SK-N-SH (cell line): Measurements from ENCODE around the gene NOP53. TPM values are rescaled to one million over a fixed set of nuclear protein-coding genes. Genes with fewer than 3 reads are reported as not detected.

Experiments
- CTCF ChIA-PET: fragments of 300-600, 350-600 bp; formaldehyde crosslinking; extraction: SDS; loops from one replicate; lab custom pipeline; 2021; lab: Yijun Ruan, JAX
- POLR2A ChIA-PET: fragments of 350-600 bp; sonication (Branson Sonifier 250); formaldehyde crosslinking; extraction: SDS; loops from one replicate; lab custom pipeline; 2020; ENCODE audit warnings: antibody characterized with exemption, inconsistent platforms; lab: Yijun Ruan, JAX
- DNase-seq: peaks from one replicate; pipeline ENCODE4 v3.0.0; 2012
- H2AFZ ChIP-seq: fragments of 200-600 bp; sonication (generic); 2 replicates; pipeline ENCODE4 v1.8.1; 2016; ENCODE audit warnings: antibody characterized with exemption, mild to moderate bottlenecking, low read depth
- H3F3A ChIP-seq: fragments of 200-600 bp; sonication (generic); replicated peaks from 2 replicates; pipeline ENCODE3; 2016; ENCODE audit warnings: antibody characterized with exemption, mild to moderate bottlenecking; ENCODE audit not compliant: insufficient read depth
- H3K27ac ChIP-seq, 2 experiments: fragments of 200-500 bp in 1 of 2; fragments of 200-600 bp in 1 of 2; sonication (Bioruptor generic) in 1 of 2; sonication (generic), shearing (Covaris generic) in 1 of 2; 2 replicates each; pipeline versions ENCODE4 v1.5.1 to v1.6.1; 2014 to 2016; ENCODE audit warnings: low read depth in 2 of 2, inconsistent platforms in 1 of 2, low read length in 1 of 2, mild to moderate bottlenecking in 1 of 2, mixed read lengths in 1 of 2
- H3K27me3 ChIP-seq: fragments of 200-600 bp; sonication (generic), shearing (Covaris generic); 2 replicates; pipeline ENCODE4 v1.6.1; 2016; ENCODE audit warnings: mixed run types; ENCODE audit not compliant: insufficient read depth
- H3K36me3 ChIP-seq, 2 experiments: fragments of 200-500 bp in 1 of 2; fragments of 200-600 bp in 1 of 2; sonication (Bioruptor generic) in 1 of 2; sonication (generic) in 1 of 2; replicated peaks in 1 of 2; 2 replicates each; pipeline versions ENCODE3 to v1.5.1; 2014 to 2016; ENCODE audit warnings: low read length in 1 of 2, mild to moderate bottlenecking in 1 of 2; ENCODE audit not compliant: insufficient read depth in 2 of 2, control insufficient read depth in 1 of 2
- H3K4me1 ChIP-seq, 2 experiments: fragments of 200-500 bp in 1 of 2; fragments of 200-600 bp in 1 of 2; sonication (Bioruptor generic) in 1 of 2; sonication (generic), shearing (Covaris generic) in 1 of 2; 2 replicates each; pipeline versions ENCODE4 v1.5.1 to v1.6.1; 2014 to 2016; ENCODE audit warnings: low read depth in 1 of 2, low read length in 1 of 2, mixed run types in 1 of 2; ENCODE audit not compliant: insufficient read depth in 2 of 2, control insufficient read depth in 1 of 2
- H3K4me2 ChIP-seq: fragments of 200-600 bp; sonication (generic), shearing (Covaris generic); 2 replicates; pipeline ENCODE4 v1.6.1; 2017; ENCODE audit warnings: mixed run types
- H3K4me3 ChIP-seq, 2 experiments: fragments of 200-500 bp in 1 of 2; fragments of 200-600 bp in 1 of 2; sonication (Bioruptor generic) in 1 of 2; sonication (generic), shearing (Covaris generic) in 1 of 2; 2 replicates each; pipeline versions ENCODE4 v1.5.1 to v1.8.1; 2014 to 2016; ENCODE audit warnings: low read depth in 2 of 2, inconsistent platforms in 1 of 2, low read length in 1 of 2, mild to moderate bottlenecking in 1 of 2, mixed read lengths in 1 of 2, moderate library complexity in 1 of 2
- H3K79me2 ChIP-seq: fragments of 200-600 bp; sonication (generic); 2 replicates; pipeline ENCODE4 v1.8.1; 2017; ENCODE audit warnings: mild to moderate bottlenecking; ENCODE audit not compliant: insufficient read depth
- H3K9ac ChIP-seq: fragments of 200-600 bp; sonication (generic); 2 replicates; pipeline ENCODE4 v1.6.1; 2017; ENCODE audit warnings: mixed run types
- H3K9me2 ChIP-seq: fragments of 200-600 bp; sonication (generic); 2 replicates; pipeline ENCODE4 v1.6.1; 2017; ENCODE audit warnings: mixed run types
- H3K9me3 ChIP-seq: fragments of 200-600 bp; sonication (generic); 2 replicates; pipeline ENCODE4 v1.6.1; 2017; ENCODE audit warnings: mixed run types, mild to moderate bottlenecking, moderate library complexity
- H4K20me1 ChIP-seq: fragments of 200-600 bp; sonication (generic); 2 replicates; pipeline ENCODE4 v1.6.1; 2017; ENCODE audit warnings: mild to moderate bottlenecking, mixed run types; ENCODE audit not compliant: insufficient read depth
- CHD2 ChIP-seq: fragments of 150-350 bp; IDR thresholded peaks from 2 replicates; pipeline ENCODE4 v1.6.1; 2018; ENCODE audit warnings: low read length; ENCODE audit not compliant: partially characterized antibody
- CTCF ChIP-seq: fragments of 200-600 bp; sonication (generic); IDR thresholded peaks from 2 replicates; pipeline ENCODE4 v1.6.1; 2017; ENCODE audit warnings: antibody characterized with exemption, mild to moderate bottlenecking, moderate library complexity
- ELF1 ChIP-seq: IDR thresholded peaks from 2 replicates; pipeline ENCODE4 v1.4.0; 2012
- EP300 ChIP-seq, 2 experiments: IDR thresholded peaks; 2 replicates each; pipeline versions ENCODE4 v1.4.0 to v1.6.1; 2012; ENCODE audit warnings: borderline replicate concordance in 1 of 2, low read depth in 1 of 2, low read length in 1 of 2
- FOXJ3 ChIP-seq: sonication (generic); formaldehyde crosslinking; IDR thresholded peaks from 2 replicates; pipeline ENCODE4 v1.5.1; 2020; ENCODE audit warnings: mild to moderate bottlenecking, missing genetic modification reagents
- GATA2 ChIP-seq: sonication (generic); formaldehyde crosslinking; IDR thresholded peaks from 2 replicates; pipeline ENCODE4 v1.5.0; 2020; ENCODE audit warnings: mild to moderate bottlenecking, missing genetic modification reagents
- JUND ChIP-seq: IDR thresholded peaks from 2 replicates; pipeline ENCODE4 v1.4.0; 2012
- MEF2A ChIP-seq: IDR thresholded peaks from 2 replicates; pipeline ENCODE4 v1.4.0; 2012; ENCODE audit warnings: low read depth, borderline replicate concordance
- MXI1 ChIP-seq: IDR thresholded peaks from 2 replicates; pipeline ENCODE4 v1.6.1; 2012; ENCODE audit warnings: mild to moderate bottlenecking, low read depth, low read length, improper control_type of control experiment
- NFIC ChIP-seq: IDR thresholded peaks from 2 replicates; pipeline ENCODE4 v1.4.0; 2012; ENCODE audit warnings: borderline replicate concordance
- POLR2AphosphoS5 ChIP-seq: IDR thresholded peaks from 2 replicates; pipeline ENCODE4 v1.6.1; 2012; ENCODE audit warnings: low read depth, low read length
- RCOR1 ChIP-seq: fragments of 150-350 bp; IDR thresholded peaks from 2 replicates; pipeline ENCODE4 v1.6.1; 2017; ENCODE audit warnings: antibody characterized with exemption, low read length
- REST ChIP-seq: IDR thresholded peaks from 2 replicates; pipeline ENCODE4 v1.6.1; 2012; ENCODE audit warnings: mild to moderate bottlenecking, low read depth, low read length, moderate library complexity
- RFX5 ChIP-seq: IDR thresholded peaks from 2 replicates; pipeline ENCODE4 v1.6.1; 2012; ENCODE audit warnings: mild to moderate bottlenecking, improper control_type of control experiment, low read length
- RXRA ChIP-seq: IDR thresholded peaks from 2 replicates; pipeline ENCODE4 v1.4.0; 2012; ENCODE audit warnings: low read depth, mild to moderate bottlenecking, borderline replicate concordance
- SMC3 ChIP-seq: IDR thresholded peaks from 2 replicates; pipeline ENCODE4 v1.6.1; 2012; ENCODE audit warnings: low read depth, low read length, improper control_type of control experiment
- TAF1 ChIP-seq: IDR thresholded peaks from 2 replicates; pipeline ENCODE4 v1.6.1; 2012; ENCODE audit warnings: low read depth, mild to moderate bottlenecking, low read length, moderate library complexity, borderline replicate concordance
- USF1 ChIP-seq: IDR thresholded peaks from 2 replicates; pipeline ENCODE4 v1.4.0; 2012; ENCODE audit warnings: low read depth, borderline replicate concordance
- USF2 ChIP-seq: fragments of 150-350 bp; IDR thresholded peaks from 2 replicates; pipeline ENCODE4 v1.6.1; 2017; ENCODE audit warnings: antibody characterized with exemption, low read length, low read depth, borderline replicate concordance
- YY1 ChIP-seq: IDR thresholded peaks from 2 replicates; pipeline ENCODE4 v1.4.0; 2012; ENCODE audit warnings: low read depth, mild to moderate bottlenecking
- WGBS: methylation state at CpG from one replicate; pipeline ENCODE4 v1.1.6; 2017; ENCODE audit warnings: low lambda C conversion rate; 5-methylcytosine and 5-hydroxymethylcytosine counted together
- polyA plus RNA-seq, 3 experiments: library from polyadenylated mRNA; depleted of rRNA; stranded (reverse); fragments of >200 nt; gene quantifications; 2 replicates each; pipeline ENCODE4 v1.2.3, GENCODE V29; 2012

NOP53 gene
- polyA plus RNA-seq, 1 of the 3 experiments (the other 2 are of a cell fraction) = 275 TPM

GRCh38 chr19:47778954-47779351, 33.6 kb downstream of the NOP53 start:
- H3K9me2 ChIP-seq = no peaks in the 10 kb centered on the region
- peak overlapping the region; percentile 91 for H3K9ac ChIP-seq
- no peaks in the 10 kb centered on the region for H3K9me3 ChIP-seq
- peak; percentile 46 for TF ChIP-seq CHD2
- TF ChIP-seq RXRA = no peak
- TF ChIP-seq FOXJ3 (CRISPR knock-in tag) = no peak
- TF ChIP-seq EP300 (IDR thresholded peaks at IDR 0.05; ENCODE audit: borderline replicate concordance in 1 of 2, low read depth in 1 of 2, low read length in 1 of 2) = peak in 1 of 2 experiments; percentile 39; a peak in 1 of 4 replicates
- no peak for TF ChIP-seq GATA2 (CRISPR knock-in tag)
- POLR2A ChIA-PET = no interaction called here
- peak; percentile 48 for DNase-seq
- peak overlapping the region; percentile 88 for H3K4me2 ChIP-seq
- peaks cover 4% of the 10 kb centered on the region; the same call in 1 of the 2 replicates for H4K20me1 ChIP-seq
- H3K4me3 ChIP-seq = peak overlapping the region; percentile 68 to 87
- H3K27me3 ChIP-seq = no peaks in the 10 kb centered on the region
- peaks cover 30% of the 10 kb centered on the region for H3K79me2 ChIP-seq
- H3K36me3 ChIP-seq = peaks cover 9 to 12% of the 10 kb centered on the region in 2 experiments
- WGBS = 2% methylated on average over 10 of the region's 20 CpGs
- CTCF ChIA-PET = interaction anchor here (1.1 kb wide), 1 partner anchor 12 kb away, joined by 3 read pairs; no protein-coding TSS in a partner anchor
- no peaks in the 10 kb centered on the region for H3F3A ChIP-seq
- peak overlapping the region; percentile 97 for H2AFZ ChIP-seq
- H3K4me1 ChIP-seq = peaks cover 8 to 13% of the 10 kb centered on the region in 2 experiments; a peak in 2 of 4 replicates
- peak overlapping the region in 1 of 2 experiments; percentile 90; a peak in 1 of 4 replicates for H3K27ac ChIP-seq

GRCh38 chr19:47779524-47780214, 34.3 kb downstream of the NOP53 start:
- Histone ChIP-seq H3K27ac (no peak overlapping the region), H3K9me2 (no peaks in the 10 kb centered on the region)
- no peak for DNase-seq
- TF ChIP-seq ELF1 (no peak), JUND (no peak), USF2 (no peak), GATA2 (CRISPR knock-in tag) (no peak), POLR2AphosphoS5 (no peak), RFX5 (no peak), USF1 (no peak), NFIC (no peak), TAF1 (no peak), REST (no peak), RCOR1 (no peak), MEF2A (no peak), MXI1 (no peak), RXRA (no peak), YY1 (no peak), CTCF (no peak), FOXJ3 (CRISPR knock-in tag) (no peak), SMC3 (no peak)

More at GRCh38 chr19:47779524-47780214, 34.3 kb downstream of the NOP53 start:
- Histone ChIP-seq H3K4me3 (peak overlapping the region; percentile 68 to 87), H3F3A (no peaks in the 10 kb centered on the region), H3K4me2 (peak overlapping the region; percentile 88), H3K36me3 (peaks cover 12 to 13% of the 10 kb centered on the region in 2 experiments), H3K9me3 (no peaks in the 10 kb centered on the region), H4K20me1 (peaks cover 4% of the 10 kb centered on the region; the same call in 1 of the 2 replicates), H3K9ac (peak overlapping the region; percentile 91; the same call in 1 of the 2 replicates), H2AFZ (no peak overlapping the region), H3K4me1 (peaks cover 8 to 13% of the 10 kb centered on the region in 2 experiments; a peak in 2 of 4 replicates), H3K79me2 (peaks cover 30% of the 10 kb centered on the region), H3K27me3 (no peaks in the 10 kb centered on the region)
- ChIA-PET POLR2A (no interaction called here), CTCF (interaction anchor here (1.1 kb wide), 1 partner anchor 11 kb away, joined by 3 read pairs; no protein-coding TSS in a partner anchor)
- 87% methylated on average over 24 of the region's 24 CpGs for WGBS
